ENCODE measurements around the gene LGALS9. TPM values are rescaled to one million over a fixed set of nuclear protein-coding genes. Genes with fewer than 3 reads are reported as not detected.

The LGALS9 gene
- 10 to 100 TPM; 17.8 to 33.2 (median 22.2) TPM for total RNA-seq
- polyA plus RNA-seq: 100 to 1,000 TPM; 333 to 476 (median 455) TPM

DNA sequence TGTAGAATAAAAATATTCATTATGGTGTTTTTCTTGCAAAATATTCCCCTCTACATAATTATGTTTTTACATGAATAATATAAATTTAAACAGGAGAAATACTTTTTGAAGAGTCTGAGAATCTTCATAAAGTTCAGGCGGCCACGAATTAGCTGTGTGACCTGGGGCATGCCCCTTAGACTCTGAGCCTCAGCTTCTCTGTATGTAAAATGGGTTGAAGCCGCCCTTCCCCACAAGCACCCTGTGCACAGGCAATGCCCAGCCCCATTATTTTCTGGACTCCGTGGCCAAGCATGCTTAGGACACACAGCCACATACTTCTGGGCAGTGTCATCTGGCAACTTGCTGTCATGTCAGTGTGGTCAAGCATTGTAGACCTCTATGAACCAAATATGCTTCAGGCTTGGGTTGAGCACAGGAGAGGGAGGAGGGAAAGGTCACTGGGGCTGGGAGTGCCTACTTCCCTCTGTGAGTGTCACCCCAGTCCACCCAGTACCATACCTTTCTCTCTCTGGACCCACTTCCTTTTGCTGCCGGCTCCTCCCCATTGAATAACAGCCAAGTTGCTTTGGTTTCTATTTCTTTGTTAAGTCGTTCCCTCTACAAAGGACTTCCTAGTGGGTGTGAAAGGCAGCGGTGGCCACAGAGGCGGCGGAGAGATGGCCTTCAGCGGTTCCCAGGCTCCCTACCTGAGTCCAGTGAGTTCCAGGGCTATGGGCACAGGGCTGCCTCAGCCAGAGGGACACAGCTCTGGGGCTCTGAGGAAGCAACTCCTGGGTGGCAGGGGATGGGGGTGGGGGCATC lies at the start of gene LGALS9:
LGALS9 (plus strand) TSS at position 582 of the 804 bp plus-strand sequence; CDS start at position 660, 78 bp downstream.
- peaks cover 0 to 24% (median 23%) of the 10 kb centered on the region in 4 donors for H3K4me1 ChIP-seq
- H3K27me3 ChIP-seq: no peaks in the 10 kb centered on the region
- no peak for DNase-seq
- TF ChIP-seq POLR2AphosphoS5 (IDR thresholded peaks at IDR 0.05): peak in 3 of 4 donors; percentile 31 to 61 (median 32)
- no peak for TF ChIP-seq CTCF (IDR thresholded peaks at IDR 0.05)
- TF ChIP-seq POLR2A (IDR thresholded peaks at IDR 0.05): peak in 1 of 2 donors; percentile 63
- H3K9me3 ChIP-seq: no peaks in the 10 kb centered on the region
- intact Hi-C loops (cut with DNase I): no loop called here
- peaks cover 0 to 4% (median 0%) of the 10 kb centered on the region in 4 donors for H3K36me3 ChIP-seq
- peak within 1 kb of the TSS in 3 of 4 donors; percentile 31 to 41 (median 31) for H3K4me3 ChIP-seq
- WGBS, 2 donors: 28 to 39% methylated on average over 10 of the region's 10 CpGs
- H3K27ac ChIP-seq: peak within 1 kb of the TSS; percentile 56 to 69 (median 62)

DNA sequence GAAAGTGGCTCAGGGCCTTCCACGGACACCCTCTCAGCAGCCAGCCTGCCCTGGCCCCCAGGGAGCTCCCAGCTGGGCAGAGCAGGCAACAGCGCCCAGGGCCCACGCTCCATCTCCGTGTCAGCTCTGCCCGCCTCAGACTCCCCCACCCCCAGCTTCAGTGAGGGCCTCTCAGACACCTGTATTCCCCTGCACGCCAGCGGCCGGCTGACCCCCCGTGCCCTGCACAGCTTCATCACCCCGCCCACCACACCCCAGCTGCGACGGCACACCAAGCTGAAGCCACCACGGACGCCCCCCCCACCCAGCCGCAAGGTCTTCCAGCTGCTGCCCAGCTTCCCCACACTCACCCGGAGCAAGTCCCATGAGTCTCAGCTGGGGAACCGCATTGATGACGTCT lies 48.3 kb upstream of the LGALS9 start:
- H3K27me3 ChIP-seq: no peaks in the 10 kb centered on the region
- H3K27ac ChIP-seq: no peak overlapping the region
- peaks cover 0 to 19% (median 1%) of the 10 kb centered on the region in 4 donors for H3K36me3 ChIP-seq
- no peak for DNase-seq
- H3K9me3 ChIP-seq: no peaks in the 10 kb centered on the region
- peaks cover 0 to 13% (median 4%) of the 10 kb centered on the region in 4 donors for H3K4me1 ChIP-seq
- 91 to 93% methylated on average over 18 of the region's 18 CpGs for WGBS, 2 donors
- no peak for TF ChIP-seq EP300 (IDR thresholded peaks at IDR 0.05)
- TF ChIP-seq POLR2A (IDR thresholded peaks at IDR 0.05): no peak
- TF ChIP-seq POLR2AphosphoS5 (IDR thresholded peaks at IDR 0.05): no peak
- TF ChIP-seq CTCF (IDR thresholded peaks at IDR 0.05): no peak
- intact Hi-C loops (cut with DNase I): no loop called here
- no peak overlapping the region for H3K4me3 ChIP-seq

GRCh38 chr17:27585153-27585681 lies 45.8 kb upstream of the LGALS9 start:
- Histone ChIP-seq H3K27me3 (no peaks in the 10 kb centered on the region), H3K9me3 (no peaks in the 10 kb centered on the region), H3K27ac (no peak overlapping the region), H3K4me3 (no peak overlapping the region), H3K4me1 (no peaks in the 10 kb centered on the region), H3K36me3 (peaks cover 0 to 35% (median 1%) of the 10 kb centered on the region in 4 donors)
- intact Hi-C loops (cut with DNase I): no loop called here
- TF ChIP-seq POLR2AphosphoS5 (IDR thresholded peaks at IDR 0.05): no peak
- no peak for DNase-seq
- WGBS, 2 donors: 84 to 89% methylated on average over 9 of the region's 9 CpGs

GRCh38 chr17:27585792-27586191 lies 45.2 kb upstream of the LGALS9 start:
- no peak overlapping the region for H3K4me3 ChIP-seq
- no peaks in the 10 kb centered on the region for H3K4me1 ChIP-seq
- H3K27me3 ChIP-seq: no peaks in the 10 kb centered on the region
- no peaks in the 10 kb centered on the region for H3K9me3 ChIP-seq
- H3K27ac ChIP-seq: no peak overlapping the region
- TF ChIP-seq EP300 (IDR thresholded peaks at IDR 0.05) (no peak), CTCF (IDR thresholded peaks at IDR 0.05) (no peak), POLR2AphosphoS5 (IDR thresholded peaks at IDR 0.05) (no peak), POLR2A (IDR thresholded peaks at IDR 0.05) (no peak)
- peaks cover 0 to 35% (median 1%) of the 10 kb centered on the region in 4 donors for H3K36me3 ChIP-seq
- DNase-seq: no peak
- intact Hi-C loops (cut with DNase I): no loop called here
- 93 to 96% methylated on average over 5 of the region's 5 CpGs for WGBS, 2 donors

DNA sequence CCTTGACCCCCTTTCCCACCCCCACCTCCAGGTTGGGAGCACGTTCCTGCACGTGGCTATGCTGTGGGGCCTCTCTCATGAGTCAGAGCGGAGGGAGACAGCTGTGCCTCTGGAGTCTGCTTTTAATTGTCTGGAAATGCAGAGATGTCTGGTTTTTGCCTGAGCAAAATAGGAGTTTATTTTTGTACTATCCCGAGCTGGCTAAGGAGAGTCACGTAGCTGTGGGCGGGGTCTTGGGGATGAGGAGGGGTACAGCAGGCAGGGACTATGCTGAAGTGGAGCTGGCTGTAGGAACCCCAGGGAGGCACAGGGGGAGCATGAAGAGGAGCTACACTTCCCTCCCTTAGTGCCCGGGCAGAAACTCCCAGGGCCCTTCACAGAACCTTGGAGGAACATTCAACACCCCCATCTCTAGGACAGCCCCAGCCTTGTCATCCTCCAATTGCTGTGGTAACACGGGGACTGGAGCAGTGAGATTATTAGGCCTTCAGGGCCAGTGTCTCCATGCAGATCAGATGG lies 44.7 kb upstream of the LGALS9 start:
- intact Hi-C loops (cut with DNase I): no loop called here
- H3K9me3 ChIP-seq: no peaks in the 10 kb centered on the region
- no peaks in the 10 kb centered on the region for H3K27me3 ChIP-seq
- no peak for DNase-seq
- H3K4me1 ChIP-seq: no peaks in the 10 kb centered on the region
- no peak overlapping the region for H3K27ac ChIP-seq
- WGBS, 2 donors: 88 to 89% methylated on average over 8 of the region's 8 CpGs
- H3K4me3 ChIP-seq: no peak overlapping the region
- peaks cover 0 to 35% (median 1%) of the 10 kb centered on the region in 4 donors for H3K36me3 ChIP-seq
- no peak for TF ChIP-seq EP300 (IDR thresholded peaks at IDR 0.05)
- no peak for TF ChIP-seq CTCF (IDR thresholded peaks at IDR 0.05)
- no peak for TF ChIP-seq POLR2AphosphoS5 (IDR thresholded peaks at IDR 0.05)
- TF ChIP-seq POLR2A (IDR thresholded peaks at IDR 0.05): no peak
